Left forelimb (tissue), 1 donor: Measurements from ENCODE around the gene PDCD11.

Experiments
- DNase-seq: peaks from one replicate; pipeline ENCODE4 v3.0.0-alpha.2; 2018; ENCODE audit warnings: low spot score

PDCD11 gene

DNA sequence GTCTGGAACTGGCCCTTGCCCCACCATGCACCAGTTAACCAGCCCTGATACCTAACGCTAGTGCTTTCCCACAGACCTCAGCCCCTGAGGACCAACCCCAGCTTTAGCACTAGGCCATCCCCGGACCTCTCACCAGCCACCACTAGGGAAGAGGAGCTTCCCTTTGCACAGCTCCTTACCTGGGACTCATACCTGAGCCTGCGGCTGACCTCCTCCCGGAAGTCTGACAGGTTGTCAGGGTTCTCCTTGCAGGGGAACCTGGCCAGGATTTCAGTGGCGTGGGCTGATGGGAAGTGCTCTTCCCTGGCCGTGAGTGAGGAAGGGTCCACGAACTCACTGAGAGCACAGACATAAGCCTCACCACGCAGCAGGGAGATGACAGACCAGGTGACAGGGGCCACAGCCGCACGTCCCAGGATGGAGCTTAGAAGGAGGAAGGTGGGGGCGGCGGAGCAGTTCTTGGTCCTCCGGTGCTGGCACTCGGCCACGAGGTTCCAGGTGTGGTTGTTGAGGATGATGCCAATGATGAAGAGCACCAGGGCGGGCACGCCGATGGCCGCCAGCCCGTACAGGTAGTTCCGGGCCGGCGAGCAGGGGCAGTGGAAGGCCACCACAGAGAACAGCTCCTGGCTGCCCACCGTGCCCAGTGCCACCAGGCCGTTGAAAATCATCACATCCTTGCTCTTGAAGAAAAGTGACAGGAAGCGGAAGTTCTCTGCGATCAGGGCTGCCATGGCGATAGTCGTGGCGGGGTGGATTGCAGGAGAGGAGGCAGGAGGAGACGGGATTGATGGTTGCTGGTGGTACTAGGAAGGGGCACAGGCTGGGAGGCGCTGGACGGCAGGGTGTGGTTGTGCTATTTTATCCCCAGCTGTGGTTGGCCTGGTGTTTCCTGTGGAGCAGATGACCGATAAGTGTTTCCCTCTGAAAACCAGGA is 53.0 kb downstream of the PDCD11 start:
- DNase-seq = no peak

DNA sequence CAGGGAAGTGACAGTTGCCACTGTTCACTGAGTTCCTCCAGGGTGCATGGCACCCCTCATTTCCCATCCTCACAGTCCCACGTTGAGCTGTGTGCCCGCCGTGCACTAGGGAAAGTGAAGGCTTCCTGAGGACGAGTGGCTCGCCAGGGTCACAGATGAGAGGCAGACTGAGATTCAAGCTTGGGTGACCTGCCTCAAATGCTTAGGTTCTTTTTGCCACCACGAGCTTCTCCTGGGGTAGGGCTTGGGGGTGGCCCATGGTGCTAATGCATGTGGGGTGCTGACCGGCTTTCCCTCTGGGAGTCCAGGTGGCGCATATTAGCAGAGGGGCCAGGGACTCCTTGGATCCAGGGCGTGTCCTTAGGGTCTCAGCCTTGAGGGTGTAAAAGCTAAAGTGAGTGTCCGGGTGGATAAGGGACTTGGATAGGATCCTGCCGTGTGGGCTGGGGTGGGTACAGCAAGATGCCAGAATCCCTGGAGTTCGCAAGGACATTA is 53.8 kb downstream of the PDCD11 start:
- DNase-seq = no peak

DNA sequence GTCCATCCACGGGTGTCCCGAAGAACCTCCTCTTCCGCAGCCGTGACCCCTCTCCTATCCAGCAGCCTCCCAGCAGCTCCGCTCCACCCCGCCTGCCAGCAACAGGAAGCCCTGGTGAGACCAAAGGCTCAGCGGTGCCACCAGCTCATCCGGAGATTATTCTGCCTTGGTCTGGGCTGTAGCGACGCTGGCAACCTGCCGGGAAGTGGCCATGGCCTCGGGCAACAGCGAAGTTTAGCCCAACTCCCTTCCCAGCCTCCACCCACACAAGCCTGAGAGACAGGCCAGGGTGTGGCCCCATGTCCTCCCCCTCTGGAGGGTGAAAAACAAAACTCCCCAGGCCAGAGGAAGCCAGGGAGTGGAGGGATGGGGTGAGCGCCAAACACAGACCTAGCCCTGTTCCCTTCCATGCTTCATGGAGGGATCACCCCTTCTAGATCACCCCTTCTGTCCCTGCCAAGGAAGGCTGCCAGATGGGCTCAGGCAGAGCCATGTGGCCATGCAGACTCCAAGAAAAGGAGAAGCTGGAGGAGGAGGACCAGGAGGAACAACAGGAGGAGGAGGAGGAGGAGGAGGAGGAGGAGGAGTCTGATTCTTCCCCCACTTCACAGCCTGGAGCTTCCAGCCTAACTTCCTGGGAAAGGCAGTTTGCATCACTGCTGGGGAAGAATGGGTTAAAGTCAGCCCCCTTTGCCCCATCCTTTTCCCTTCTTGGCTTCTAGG is 54.8 kb downstream of the PDCD11 start:
- DNase-seq = no peak

DNA sequence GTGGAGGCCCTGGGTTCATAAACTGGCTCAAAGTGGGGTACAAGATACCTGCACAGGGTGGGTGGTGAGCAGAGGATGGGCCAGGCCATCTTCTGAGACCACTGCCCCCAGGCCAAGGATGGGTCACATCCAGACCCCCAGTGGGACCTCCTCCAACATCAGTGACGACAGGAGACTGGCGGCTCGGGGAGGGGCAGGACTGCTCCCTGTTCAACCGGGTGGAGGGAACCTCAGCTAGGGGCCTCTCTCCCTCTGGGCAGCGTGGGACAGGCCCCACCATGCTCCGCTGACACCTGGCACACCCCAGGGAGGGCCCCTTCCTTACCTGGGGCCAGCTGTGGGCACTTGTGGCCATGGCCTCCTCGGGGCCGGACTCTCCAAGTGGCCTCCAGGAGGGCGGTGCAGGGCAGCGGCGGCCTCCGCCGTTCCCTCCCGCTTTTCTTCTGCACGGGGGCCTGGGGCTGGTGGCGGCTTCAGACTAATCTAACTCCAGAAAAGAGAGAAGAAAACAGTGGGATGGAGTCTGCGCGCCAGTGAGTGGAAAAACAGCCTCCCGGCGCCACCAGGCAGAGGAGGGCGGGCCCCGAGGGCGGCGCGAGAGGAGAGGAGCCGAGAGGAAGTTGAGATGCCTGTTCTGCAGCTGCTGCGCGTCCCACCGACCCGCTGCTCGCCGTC is 55.5 kb downstream of the PDCD11 start, which contains the start of gene CALHM2:
Gene CALHM2, minus strand, starts transcription at position 540 of the 675 bp plus-strand sequence. CDS start 2,429 bp downstream, outside the sequence.
- DNase-seq = peak; percentile 84

DNA sequence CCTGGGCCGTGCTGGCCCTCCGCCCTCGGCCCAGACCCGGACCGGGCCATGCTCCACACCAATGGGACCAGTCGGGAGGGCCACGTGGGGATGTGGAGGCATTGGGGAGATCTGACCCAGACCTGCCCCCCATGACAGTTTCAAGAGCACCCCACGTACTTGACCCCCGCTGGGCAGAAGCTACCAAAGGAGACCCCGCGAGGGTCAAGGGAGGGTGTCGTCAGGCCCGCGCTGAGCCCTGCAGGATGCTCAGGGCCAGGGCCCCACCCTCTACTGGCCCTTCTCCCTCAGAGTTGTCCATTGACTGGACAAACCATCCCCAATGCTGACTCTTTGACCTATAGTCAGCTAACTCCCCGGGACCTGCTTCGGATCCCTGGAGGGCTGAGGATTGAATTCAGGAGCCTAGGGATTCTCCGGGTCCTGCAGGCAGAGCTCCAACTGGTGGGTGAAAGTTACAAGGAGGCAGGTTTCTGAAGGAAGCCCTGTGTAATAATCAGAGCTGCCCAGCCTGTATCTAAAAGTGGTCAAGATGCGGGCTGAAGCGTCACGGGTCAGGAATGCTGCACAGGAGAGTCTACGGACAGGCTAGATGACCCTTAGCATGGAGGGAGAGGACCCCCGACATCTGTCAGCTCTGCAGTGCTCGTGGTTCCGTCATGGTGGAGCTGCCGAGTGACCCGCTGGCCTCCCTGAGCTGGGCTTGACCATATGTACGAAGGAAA is 56.2 kb downstream of the PDCD11 start:
- no peak for DNase-seq

DNA sequence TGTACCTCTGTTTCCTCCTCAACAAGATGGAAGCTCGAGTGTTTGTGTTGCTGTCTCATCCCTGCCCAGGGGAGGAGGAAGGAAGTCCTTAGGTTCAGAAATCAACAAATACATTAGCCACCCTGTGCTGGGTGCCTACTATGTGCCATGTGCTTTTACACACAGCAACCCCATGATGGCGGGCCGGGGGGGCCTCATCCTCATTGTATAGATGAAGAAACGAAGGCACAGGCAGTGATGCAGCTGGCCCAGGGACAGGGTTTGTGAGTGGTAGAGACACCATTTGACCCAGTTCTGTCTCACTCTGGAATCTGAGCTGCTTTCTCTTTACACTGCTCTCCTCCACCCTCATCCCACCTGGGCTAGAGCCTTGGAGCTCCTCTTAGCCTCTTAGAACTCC is 57.6 kb downstream of the PDCD11 start:
- DNase-seq = no peak

DNA sequence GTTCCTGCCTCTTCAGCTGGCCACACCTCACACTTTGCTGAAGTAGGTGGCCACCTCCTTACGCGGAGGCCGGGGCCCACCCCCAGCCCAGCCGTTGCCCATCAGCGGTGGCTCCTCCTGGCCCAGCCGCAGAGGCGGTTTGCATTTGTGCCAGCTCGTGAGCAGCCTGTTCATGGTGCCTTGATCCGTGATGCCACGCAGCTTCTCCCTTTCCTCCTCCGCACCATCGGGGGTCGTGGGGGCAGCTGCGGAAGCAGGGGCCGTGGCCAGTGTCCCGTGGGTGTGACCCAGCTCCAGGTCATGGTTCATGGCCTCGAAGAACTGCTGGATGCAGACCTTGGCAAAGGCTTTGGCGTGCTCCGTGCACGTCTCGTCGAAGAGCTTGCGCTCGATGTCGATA is 58.8 kb downstream of the PDCD11 start:
- DNase-seq = no peak

DNA sequence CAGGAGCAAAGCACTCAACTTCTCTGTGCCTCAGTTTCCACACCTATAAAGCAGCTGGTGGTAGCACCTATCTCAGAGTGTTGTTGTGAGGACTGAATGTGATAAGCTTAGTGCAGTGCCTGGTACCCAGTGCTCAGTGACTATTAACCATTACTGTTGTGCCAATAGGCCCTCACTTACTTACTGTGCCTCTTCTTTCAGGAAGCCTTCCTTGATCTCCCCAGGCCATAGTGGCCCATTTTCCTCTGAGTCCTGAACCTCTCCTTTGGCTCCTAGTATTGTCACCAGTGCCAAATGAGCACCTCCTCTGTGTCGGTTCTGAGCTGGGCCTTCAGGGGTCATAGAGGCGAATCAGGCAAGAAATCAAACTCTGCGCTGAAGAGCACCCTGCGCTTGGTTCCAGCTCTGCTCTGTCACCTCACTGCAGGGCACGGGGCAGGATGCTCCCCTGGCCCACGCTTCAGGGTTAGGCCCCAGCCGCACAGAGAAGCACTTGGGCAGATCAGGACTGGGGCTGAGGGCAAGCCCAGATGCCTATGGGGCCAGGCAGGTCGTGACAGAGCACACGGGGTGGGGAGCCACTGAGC is 59.7 kb downstream of the PDCD11 start:
- no peak for DNase-seq

DNA sequence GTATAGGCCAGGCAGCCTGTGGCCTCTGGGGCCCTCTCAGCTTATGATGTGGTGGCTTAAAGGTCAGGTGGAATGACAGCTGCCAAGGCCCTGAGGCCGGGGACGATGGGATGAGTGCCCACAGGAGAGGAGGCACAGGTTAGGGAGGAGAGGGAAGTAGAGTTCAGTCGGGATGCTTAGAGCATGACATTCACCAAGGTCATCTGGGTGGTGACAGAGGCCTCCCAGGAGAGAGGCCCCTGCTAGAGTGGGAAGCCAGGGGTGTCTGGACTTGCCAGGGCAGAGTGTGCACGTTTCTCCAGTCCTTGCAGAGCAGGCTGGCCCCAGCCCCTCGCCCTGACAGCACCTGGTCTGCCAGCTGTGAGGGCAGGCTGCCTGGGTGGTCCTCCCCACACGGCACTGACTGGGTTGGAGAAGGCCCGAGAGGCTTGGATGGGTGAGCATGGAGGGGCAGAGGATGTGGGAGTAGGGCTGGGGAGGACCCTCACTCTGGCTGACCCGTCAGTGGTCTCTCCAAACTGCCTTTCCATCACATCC is 60.8 kb downstream of the PDCD11 start:
- no peak for DNase-seq

DNA sequence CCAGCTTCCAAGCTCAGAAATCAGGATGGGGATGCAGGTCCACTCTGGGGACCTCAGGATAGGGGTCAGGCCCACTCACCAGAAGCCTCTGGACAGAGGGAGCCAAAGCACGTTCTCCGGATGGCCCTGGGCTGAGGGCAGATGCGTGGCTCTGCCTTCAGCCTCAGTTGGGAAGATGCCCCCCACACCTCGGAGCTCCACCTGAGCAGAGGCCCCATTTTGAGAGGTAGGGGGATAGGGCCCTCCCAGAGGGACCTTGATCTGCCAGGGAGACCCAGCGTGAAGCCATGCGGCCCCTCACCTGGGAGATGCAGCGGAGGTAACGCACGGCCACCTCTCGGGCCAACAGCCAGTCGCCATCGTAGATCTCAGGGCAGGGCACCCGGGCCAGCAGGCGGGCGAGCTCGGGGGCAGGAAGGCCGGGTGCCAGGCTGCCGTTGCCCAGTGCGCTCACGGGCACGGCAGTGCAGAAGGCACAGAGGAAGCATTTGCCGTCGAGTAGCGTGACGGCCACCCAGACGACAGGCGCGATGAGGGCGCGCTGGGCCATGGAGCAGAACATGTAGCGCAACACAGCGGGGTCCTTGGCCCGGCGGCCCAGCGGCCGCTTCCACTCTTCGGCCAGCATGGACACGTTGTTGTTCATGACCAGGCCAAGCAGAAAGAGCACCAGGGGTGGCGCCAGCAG is 61.6 kb downstream of the PDCD11 start:
- no peak for DNase-seq

DNA sequence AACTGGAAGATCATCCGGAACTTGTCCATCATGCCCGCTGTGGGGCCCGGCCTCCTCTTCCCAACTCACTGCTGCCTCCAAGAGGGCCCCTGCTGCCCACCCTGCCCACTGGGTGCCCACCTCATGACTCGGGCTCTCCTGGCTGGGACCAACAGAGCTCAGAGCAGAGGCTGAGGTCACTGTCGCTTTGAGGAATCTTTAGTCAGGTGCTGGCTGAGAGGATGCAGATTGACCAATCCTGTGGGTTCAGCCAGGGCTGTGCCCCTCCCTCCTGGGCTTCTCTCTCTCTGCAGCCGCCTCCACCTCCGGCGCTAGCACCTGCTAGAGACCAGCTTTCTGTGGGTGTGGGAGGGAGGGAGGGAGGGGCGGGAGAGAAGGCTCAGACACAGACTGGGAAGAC is 62.3 kb downstream of the PDCD11 start, which contains the start of gene CALHM1:
Gene CALHM1, minus strand, starts transcription at position 181 of the 400 bp plus-strand sequence. Its CDS starts 149 bp downstream, at position 32.
- DNase-seq = no peak

DNA sequence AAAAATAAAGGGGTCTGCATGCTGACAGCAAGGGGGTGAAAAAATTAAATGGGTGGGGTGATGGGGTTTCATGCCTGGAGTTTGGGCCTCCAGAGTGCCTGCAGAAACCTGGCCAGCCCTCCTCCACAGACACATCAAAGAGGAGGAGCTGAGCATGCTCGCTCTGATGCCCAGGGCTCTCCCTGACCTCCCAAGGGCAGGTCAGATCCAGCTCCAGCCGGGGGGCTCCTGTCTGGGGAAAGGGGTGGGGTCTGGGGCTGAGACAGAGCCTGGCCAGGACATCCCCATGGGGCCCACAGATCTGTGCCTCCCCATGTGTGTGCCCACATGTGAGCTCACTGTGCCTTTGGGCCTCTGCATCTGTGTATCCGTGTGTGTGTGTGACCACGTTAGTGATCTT is 63.2 kb downstream of the PDCD11 start:
- DNase-seq = no peak

DNA sequence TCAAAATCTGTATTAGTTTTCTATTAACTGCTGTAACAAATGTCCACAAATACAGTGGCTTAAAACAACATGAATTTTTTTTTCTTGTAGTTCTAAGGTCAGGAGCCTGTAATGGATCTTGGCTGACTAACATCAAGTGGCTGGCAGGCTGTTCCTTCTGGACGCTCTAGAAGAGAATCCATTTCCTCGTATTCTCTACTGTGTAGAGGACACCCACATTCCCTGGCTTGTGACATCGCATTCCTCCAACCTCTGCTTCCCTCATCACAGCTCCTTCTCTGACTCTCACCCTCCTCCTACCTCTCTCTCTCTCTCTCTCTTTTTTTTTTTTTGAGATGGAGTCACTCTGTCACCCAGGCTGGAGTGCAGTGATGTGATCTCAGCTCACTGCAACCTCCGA is 67.1 kb downstream of the PDCD11 start:
- DNase-seq = no peak

DNA sequence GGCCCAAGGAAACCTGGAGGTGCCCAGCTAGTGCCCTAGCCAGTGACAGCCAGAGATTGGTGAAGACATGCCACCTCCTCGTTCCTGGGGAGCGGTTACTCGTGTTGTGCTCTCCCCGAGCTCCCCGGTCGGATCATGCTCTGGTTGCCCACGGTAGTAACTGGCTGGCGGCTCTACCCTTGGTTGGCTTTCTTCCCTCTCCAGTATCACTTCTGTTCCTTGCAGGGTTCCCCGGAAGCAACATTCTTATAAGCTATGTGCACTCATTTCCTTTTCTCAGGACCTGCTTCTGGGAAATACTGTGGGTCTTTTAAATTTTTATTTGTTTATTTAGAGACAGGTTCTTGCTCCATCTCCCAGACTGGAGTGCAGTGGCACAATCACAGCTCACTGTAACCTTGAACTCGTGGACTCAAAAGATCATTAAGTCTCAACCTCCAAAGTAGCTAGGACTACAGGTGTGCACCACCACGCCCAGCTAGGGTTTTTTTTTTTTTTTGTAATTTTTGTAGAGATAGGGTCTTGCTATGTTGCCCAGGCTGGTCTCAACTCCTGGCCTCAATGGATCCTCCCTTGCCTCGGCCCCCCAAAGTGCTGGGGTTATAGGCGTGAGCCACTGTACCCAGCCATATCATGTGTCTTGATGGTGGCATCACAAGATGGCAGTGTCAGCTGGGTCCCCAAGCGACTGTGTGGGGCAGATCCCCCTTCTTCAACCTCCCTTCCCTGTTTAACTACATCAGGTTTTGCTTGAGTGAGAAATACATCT is 69.2 kb downstream of the PDCD11 start:
- DNase-seq = no peak

DNA sequence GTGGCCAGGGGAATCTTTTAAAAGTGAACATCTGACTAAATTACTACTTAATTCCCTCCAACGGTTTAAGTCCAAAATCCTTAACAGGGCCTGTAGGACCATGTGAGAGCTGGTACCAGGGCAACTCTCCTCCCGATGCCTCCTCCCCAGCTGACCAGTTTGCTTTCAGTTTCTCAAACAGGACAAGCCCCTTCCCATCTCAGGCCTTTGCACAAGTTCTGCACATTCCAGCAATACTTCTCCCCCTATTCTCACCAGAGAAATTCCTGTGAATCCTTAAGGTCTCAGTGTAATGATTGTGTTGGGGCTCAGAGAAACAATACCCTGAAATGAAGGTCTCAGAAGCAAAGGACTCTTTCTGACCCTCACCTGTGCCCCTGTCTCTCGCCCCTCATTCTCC is 70.3 kb downstream of the PDCD11 start:
- DNase-seq = no peak

DNA sequence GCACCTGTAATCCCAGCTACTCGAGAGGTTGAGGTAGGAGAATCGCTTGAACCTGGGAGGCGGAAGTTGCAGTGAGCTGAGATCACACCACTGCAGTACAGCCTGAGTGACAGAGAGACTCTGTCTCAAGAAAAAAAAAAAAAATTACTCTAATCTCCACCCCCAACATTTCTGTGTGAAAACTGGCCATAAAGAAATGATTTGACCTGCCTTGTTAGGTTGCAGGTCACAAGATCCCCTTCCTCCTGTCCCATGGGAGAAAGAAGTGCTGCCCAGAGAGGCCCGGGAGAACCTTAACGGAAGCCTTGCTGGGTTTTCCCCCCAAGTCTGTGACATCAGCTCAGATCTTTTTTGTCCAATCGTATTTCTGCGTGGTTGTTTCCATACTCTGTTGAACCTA is 71.0 kb downstream of the PDCD11 start:
- no peak for DNase-seq

DNA sequence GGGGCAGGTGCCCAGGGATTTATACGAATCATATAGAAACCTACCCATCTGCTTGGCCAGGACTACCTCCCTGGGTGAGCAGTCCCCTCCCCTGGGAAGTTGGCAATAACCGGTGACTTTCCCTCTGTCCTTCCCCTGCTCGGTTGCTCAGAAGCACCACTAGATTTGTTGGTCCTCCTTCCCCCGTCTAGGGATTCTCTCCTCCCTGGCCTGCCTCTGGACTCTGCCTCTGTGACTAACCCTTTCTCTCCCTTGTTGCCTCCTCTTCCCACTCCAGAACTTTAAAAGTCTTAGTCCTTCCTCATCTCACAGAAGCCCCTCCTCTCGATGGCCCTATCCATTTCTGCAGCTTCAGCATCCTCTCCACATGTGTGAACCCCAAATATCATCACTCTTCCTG is 72.8 kb downstream of the PDCD11 start:
- no peak for DNase-seq

DNA sequence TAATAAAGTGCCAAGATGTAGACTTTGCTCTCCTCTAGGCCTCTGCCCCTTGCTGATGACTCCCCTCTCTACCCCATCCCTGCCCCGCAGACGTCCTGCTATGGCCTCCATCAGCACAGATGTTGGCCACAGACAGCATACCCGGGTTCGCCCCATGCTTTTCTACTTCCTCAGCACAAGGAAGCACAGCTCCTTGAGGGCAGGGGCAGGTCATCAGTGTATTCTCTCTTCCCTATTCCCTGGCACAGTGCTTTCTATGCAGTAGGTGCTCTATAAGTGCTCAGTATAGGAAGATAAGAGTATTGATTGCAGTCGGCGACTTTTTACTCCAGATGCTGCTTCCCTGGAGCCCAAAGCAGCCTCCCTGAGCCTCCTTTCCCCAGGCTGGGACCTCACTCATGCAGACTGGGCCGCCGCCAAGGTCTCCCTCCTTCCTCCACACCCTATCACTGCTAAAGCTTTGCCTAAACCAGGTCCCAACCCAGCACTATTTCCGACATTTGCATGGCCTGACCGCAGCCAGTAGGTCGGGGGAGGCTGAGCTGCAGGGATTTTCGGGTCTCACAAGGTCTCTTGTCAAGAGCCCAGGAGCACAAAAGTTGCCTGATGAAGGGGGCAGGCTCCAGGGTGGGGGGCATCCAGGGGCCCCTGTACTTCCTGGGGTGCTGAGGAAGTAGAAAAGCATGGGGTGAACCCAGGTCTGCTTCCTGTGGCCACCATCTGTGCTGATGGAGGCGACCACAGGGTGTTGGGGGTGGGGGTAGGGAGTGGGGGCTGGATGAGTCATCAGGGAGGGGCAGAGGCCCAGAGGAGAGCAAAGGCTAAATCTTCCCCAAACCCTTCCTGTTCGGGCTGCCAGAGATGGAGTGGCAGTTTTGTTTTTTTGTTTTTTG is 74.6 kb downstream of the PDCD11 start:
- no peak for DNase-seq

DNA sequence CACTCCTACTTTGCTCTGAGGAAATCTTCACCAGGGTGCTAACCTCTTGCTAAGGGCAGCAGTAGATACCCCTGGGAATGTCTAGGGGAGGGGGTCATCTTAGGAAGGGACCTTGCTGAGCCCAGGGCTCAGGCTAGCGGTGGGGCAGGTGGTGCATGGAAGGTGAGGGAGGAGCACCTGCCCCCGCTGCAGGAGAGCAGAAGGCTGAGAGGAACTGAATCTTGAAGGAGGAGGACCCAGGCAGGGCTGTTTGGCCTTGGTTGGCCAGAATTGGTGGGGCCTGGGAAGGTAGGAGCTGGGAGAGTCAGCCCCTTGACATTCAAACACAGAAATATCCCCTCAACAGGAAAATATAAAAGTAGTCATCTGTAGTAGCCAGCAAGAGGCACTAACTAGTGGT is 75.6 kb downstream of the PDCD11 start:
- no peak for DNase-seq
